Effector CD4-positive, alpha-beta T cell (primary cell): Measurements from ENCODE around the gene DSP.
A peak's percentile ranks its signal among the peaks of the same experiment; 100 is the strongest.

Experiments used
- DNase-seq: peaks from one replicate; pipeline ENCODE4 v3.0.0-alpha.2; 2020

The DSP gene

DNA sequence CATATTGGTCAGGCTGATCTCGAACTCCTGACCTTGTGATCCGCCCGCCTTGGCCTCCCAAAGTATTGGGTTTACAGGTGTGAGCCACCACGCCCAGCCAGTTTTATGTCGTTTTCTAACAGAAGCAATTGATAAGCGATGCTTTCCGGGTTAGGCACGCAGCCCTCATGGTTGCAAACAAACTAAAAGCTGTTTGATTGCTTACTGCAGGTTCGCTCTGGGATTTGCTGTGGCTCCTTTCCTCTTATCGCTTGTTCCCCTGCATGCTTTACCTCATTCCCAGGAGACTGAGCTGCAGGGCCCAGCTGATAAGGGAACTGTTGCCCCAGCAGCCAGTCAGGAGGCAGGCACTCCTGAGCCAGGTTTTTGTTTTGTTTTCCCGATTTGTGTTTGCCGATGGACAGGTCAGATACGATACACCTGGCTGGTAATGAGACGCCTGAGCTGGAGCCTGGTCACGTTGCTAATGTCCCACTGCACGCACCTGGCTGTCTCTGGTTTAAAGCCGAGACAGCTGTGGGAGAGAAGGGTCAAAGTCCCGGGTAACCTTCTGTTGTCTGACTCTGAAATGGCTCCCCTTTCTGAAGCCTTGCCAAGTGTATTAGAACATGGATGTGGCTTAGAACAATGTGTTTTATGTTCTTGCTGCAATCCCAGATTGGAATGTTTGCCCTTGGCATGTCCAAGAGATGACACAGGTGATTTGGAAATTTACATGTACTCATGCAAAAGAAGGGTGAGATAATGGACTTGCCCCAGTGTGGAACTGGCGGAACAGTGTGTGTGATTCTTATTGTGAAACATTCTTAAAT, 19.9 kb downstream of the DSP start:
- DNase-seq, result no peak

DNA sequence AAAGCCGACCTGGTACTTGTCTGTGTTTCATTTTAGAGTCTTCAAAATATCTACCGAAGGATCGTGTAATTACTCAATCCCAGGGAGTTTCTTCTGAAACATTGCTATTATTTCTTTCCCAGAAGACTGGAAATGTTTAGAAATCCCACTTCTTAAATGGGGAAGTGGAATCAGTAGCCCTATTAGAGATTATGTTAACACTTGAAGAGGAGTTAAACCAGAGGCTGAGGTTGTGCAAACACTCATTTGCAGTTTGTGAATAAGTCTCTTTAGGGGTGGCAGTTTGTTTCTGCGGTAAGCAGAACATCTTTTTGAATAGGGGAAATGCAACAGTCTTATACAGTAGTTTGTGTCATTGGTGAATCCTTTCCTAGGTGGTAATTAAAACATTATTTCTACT, 21.3 kb downstream of the DSP start:
- DNase-seq, result no peak

DNA sequence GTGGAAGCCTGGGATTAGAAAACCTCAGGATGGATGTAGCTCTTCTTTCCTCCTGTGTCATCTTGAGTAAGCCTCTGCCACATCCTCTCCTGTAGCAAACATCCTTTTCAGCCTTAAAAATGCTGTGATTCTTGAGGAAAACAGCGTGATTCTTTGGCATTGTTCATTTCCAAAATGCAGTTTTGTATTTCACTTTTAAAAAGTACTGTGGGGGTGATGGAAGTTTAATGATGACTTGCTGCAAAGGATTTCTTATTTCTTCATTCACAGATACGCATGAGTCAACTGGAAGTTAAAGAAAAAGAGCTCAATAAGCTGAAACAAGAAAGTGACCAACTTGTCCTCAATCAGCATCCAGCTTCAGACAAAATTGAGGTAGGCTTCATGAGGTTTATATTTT, 24.6 kb downstream of the DSP start:
- no peak for DNase-seq

DNA sequence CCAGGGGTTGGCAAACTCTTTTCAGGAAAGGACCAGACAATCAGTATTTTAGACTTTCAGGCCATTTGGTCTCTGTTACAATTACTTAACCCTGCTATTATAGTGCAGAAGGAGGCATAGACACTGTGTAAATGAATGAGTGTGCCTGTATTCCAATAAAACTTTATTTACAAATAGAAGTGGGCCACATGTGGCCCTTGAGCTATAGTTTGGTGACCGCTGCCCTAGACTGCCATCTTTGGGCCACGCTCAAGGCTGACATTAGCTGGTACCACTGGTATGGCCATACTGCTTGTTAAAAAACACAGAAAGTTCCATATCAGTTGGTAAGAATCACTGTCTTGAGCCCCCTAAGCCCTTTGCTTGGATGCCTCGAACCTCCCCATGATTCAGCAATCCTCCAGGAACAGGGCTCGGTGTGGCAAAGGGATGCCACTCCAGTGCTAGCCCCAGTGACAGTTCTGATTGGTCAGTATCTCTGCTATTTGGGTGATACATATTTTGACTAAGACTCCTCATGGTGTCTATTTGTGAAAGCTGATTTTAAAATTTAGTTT, 25.2 kb downstream of the DSP start:
- no peak for DNase-seq

DNA sequence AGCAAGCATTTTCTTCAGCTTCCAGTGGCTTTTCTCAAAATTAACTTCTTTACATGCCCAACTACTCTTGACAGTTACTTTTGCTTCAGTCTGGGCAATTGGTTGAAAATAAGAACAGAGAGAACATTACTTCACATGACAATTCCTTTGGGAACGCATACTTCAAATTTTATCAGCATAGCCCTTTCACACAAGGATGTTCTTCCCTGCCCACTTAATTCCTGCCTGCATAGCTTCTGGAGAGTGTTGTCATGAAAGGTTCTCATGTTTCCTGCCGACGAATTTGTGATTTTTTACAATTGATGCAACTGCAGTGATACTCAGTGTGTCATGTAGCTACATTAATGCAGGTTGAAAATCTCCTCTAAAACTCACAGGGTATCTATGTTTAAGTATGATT, 26.6 kb downstream of the DSP start:
- no peak for DNase-seq

DNA sequence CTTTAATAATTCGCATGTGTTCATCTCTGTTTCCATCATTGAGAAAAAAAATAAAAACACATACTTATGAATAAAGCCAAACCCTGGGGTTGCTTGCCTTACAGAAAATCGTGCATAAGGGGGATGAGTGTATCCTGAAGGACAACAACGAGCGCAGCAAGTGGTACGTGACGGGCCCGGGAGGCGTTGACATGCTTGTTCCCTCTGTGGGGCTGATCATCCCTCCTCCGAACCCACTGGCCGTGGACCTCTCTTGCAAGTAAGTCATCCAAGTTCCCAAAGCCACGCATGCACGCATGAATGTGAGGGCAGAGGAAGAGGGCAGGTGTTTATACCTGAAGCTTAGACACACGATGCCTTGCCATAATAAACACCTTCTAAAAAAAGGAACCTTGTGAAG, 27.6 kb downstream of the DSP start:
- no peak for DNase-seq

DNA sequence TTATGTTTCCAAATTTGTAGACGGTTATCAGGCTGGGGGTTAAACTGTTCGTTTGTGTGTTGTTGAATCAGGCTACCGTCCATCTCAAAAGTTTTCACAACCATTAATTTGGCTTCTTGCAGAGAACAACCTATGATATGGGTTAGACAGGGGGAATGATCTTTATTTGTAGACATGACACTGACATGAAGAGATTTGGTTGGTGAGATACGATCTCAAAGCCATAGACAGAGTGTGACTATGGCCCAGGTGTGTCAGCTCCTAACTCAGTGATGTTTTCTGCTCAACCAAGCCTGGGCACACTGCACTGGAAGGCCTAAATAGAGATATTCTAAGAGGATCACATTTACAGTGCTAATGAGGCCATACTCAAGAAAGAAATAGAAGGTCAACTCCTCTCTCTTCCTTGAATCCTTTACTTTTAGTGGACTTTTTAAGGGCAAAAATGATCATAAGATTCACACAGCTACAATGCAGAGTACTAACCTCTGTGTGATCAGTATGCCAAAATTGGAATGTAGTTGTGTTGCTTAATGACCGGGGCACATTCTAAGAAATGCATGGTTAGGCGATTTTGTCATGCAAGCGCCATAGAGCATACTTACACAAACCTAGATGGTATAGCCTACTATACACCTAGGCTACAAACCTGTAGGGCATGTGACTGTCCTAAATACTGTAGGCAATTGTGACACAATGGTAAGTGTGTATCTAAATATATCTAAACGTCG, 30.9 kb downstream of the DSP start:
- no peak for DNase-seq

DNA sequence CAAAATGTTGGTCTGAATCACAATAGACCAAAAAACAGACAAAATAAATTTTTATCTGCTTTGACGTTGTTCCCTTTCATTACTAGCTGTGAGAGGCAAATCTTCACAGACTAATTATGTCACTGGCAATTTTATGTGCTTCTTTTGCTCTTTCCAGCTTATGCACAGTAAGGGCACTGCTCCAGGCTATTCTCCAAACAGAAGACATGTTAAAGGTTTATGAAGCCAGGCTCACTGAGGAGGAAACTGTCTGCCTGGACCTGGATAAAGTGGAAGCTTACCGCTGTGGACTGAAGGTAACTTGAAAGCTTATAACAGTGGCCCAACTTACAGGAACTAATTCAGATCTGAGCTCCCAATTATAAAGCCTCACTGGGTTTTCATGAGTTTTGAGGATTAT, 33.0 kb downstream of the DSP start:
- no peak for DNase-seq

DNA sequence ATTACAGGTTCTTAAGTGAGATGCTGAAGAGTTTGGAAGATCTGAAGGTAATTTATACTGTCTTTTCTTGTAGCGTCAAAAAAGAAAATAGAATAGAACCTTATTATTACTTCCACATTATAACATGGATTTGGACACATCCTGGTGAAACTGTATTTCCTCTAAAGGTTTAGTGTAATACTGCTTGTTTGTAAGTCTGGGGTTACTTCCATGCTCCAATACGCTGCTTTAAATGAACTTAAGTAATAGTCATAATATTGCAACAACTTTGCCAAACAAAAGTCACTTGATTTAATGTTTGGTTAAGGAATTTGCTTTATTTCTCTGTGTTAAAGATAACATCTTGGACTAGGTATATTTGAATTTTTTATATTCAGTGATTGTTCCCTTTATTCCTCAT, 37.0 kb downstream of the DSP start:
- DNase-seq, result no peak

DNA sequence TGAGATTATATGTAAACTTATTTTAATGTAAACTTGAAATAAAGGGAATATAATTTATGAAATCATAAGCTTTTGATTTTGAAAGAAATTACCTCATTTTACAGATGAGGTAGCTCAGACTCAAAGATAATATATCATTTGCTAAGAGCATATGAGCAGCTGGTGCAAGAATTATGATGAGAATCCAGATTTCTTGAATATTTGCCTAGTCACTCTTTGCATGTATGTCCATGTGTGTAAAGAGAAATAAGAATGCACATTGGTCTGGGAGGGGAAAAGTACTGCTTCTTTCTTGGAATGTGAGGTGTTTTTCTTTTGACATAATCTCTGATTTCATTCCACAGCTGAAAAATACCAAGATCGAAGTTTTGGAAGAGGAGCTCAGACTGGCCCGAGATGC, 37.5 kb downstream of the DSP start:
- DNase-seq, result no peak

DNA sequence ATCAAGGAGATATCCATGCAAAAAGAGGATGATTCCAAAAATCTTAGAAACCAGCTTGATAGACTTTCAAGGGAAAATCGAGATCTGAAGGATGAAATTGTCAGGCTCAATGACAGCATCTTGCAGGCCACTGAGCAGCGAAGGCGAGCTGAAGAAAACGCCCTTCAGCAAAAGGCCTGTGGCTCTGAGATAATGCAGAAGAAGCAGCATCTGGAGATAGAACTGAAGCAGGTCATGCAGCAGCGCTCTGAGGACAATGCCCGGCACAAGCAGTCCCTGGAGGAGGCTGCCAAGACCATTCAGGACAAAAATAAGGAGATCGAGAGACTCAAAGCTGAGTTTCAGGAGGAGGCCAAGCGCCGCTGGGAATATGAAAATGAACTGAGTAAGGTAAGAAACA, 38.4 kb downstream of the DSP start:
- no peak for DNase-seq

DNA sequence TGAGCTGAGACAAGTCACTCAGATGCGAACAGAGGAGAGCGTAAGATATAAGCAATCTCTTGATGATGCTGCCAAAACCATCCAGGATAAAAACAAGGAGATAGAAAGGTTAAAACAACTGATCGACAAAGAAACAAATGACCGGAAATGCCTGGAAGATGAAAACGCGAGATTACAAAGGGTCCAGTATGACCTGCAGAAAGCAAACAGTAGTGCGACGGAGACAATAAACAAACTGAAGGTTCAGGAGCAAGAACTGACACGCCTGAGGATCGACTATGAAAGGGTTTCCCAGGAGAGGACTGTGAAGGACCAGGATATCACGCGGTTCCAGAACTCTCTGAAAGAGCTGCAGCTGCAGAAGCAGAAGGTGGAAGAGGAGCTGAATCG, 39.1 kb downstream of the DSP start:
- DNase-seq, result no peak

DNA sequence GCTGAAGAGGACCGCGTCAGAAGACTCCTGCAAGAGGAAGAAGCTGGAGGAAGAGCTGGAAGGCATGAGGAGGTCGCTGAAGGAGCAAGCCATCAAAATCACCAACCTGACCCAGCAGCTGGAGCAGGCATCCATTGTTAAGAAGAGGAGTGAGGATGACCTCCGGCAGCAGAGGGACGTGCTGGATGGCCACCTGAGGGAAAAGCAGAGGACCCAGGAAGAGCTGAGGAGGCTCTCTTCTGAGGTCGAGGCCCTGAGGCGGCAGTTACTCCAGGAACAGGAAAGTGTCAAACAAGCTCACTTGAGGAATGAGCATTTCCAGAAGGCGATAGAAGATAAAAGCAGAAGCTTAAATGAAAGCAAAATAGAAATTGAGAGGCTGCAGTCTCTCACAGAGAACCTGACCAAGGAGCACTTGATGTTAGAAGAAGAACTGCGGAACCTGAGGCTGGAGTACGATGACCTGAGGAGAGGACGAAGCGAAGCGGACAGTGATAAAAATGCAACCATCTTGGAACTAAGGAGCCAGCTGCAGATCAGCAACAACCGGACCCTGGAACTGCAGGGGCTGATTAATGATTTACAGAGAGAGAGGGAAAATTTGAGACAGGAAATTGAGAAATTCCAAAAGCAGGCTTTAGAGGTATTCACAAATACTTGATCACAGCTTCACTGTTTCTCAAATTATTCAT, 39.6 kb downstream of the DSP start:
- no peak for DNase-seq

DNA sequence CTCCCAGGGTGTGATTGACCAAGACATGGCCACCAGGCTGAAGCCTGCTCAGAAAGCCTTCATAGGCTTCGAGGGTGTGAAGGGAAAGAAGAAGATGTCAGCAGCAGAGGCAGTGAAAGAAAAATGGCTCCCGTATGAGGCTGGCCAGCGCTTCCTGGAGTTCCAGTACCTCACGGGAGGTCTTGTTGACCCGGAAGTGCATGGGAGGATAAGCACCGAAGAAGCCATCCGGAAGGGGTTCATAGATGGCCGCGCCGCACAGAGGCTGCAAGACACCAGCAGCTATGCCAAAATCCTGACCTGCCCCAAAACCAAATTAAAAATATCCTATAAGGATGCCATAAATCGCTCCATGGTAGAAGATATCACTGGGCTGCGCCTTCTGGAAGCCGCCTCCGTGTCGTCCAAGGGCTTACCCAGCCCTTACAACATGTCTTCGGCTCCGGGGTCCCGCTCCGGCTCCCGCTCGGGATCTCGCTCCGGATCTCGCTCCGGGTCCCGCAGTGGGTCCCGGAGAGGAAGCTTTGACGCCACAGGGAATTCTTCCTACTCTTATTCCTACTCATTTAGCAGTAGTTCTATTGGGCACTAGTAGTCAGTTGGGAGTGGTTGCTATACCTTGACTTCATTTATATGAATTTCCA, 43.9 kb downstream of the DSP start:
- no peak for DNase-seq

DNA sequence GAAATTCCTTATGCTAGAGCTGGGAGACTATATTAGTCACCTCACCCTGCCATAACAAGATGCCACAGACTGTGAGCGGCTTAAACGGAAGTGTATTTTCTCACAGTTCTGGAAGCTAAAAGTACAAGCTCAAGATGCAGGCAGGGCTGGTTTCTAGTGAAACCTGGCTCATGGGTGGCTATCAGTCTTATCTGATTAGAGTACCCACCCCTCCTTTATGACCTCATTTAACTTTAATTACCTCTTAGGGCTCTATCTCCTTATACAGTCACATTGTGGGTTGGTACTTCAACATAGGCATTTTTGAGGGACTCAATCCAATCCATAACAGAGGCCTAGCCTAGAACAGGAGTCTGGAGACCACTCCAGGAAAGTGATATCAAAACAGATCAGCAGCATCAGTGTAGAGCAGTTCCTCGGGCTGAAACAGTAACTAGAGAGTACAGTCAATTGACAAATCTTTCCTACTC, 46.2 kb downstream of the DSP start:
- DNase-seq, result no peak

DNA sequence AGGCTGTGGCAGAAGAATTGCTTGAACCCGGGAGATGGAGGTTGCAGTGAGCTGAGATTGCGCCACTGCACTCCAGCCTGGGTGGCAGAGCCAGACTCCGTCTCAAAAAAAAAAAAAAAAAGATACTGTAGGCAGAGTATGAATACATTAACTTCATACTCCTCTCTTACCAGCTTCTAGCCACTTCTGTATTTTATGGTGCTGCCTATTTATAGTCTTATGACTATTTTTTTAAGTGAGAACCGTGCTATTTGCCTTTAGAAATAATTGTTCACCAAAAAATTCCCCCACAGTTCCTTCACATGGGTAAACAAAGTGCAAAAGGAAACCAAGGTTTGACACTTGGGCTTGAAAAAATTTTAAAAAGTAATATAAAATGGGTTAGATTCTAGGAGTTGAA, 47.0 kb downstream of the DSP start:
- no peak for DNase-seq

DNA sequence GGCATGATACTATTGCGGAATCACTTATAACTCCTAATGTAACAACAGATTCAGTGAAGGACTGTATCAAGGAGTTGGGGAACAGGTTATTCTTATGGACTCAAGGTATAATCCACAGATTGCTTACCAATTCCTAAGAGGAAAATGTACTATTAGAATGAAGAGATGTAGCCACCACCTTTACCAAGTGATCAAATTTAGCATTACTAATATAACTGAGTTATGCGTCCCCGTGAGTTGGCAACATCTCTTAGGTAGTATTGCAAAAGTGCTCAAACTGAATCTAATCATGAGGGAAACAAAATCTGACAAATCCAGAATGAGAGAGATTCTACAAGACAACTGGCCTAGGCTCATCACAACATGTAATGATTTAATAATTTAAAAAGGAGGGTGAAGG, 47.8 kb downstream of the DSP start:
- no peak for DNase-seq

DNA sequence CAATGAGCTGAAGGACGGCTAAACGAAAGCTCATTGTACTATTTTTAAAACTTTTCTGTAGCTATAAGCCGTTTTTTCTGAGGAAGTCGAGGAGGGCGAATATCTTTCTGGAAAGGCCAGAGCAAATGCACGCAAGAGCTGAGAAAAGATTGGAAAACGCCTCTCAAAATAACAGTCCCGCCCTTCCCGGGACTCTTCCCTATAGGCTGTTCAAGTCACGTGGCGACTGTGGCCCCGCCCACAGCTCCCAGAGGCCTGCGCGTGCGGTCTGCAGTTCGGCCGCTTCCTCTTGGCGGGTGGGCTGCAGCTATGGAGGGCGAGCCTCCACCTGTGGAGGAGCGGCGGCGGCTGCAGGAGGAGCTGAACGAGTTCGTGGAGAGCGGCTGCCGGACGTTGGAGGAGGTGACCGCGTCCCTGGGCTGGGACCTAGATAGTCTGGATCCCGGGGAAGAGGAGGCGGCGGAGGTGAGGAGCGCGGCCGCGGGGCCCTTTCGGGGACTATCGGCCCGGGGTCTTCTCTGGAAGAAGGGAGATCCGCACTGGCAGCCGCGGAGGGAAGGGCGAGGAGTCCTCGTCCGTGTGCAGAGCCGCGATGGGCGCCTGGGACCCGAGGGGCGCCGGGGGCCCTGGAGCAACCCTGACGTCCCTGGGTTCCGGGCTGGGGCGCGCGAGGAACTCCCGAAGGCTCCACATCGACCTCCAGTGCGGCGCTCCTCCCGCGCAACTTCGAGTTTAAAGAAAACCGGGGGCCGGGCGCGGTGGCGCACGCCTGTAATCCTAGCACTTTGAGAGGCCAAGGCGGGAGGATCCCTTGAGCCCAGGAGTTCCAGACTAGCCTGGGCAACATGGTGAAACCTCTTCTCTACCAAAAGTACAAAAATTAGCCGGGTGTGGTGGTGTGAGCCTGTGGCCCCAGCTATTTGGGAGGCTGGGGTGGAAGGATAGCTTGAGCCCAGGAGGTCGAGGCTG, 48.8 kb downstream of the DSP start, which contains the start of gene SNRNP48:
SNRNP48 (plus strand) TSS at position 250 of the 969 bp plus-strand sequence; CDS start at position 310, 60 bp downstream.
- peak; percentile 88 for DNase-seq

DNA sequence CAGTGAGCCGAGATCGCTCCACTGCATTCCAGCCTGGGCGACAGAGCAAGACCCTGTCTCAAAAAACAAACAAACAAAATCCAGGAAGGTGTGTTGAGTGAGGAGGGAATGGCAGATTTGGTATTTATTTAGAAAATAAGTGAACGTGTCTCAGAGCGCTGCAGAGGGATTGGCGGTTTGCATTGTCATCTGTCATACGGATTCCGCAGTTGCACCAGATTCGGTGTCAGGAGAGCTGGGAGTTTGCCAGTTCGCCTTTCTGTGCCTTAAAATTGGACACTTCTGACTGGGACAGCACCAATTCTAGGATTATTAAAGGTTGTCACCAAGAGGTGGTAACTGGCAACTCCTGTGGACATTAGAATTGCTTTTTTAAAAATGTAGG, 49.4 kb downstream of the DSP start:
- DNase-seq, result no peak

DNA sequence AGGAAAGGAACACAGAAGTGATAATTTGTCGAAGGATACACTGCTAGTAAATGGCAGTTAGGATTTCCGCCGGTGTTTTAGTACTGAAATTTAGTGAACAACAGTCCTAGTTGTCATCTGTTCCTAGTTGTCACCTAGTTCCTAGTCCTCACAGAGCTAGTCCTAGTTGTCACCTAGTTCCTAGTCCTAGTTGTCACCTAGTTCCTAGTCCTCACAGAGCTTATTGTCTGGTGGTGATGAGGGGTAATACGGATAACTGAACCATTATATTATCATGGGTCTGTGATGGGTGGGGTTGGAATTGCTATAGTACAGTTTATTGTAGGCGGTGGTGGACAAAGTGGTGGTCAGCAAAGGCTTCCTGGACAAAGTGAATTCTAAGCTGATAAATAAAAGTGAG, 50.3 kb downstream of the DSP start:
- no peak for DNase-seq

DNA sequence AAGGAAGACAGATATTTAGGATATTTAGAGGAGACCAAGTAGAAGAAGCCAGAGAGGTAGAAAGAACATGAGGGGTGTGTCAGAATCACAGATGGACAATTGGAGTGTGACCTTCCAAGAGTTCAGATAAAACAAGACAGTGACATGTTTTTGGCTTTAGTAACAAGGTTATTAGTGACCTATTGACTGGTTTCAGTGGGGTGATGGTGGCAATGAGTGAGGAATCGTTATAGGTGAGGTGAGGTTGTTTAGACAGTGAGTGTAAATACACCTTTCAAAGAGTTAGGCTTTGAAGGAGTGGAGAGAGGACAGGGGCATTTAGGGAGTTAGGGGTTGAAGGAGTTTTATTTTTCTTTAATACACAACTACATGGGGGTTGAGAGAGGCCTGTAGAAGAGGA, 51.8 kb downstream of the DSP start:
- DNase-seq, result no peak
